Endothelial cell of umbilical vein (primary cell): ENCODE results near the gene TSSK6. TPM values are rescaled to one million over a fixed set of nuclear protein-coding genes. Genes with fewer than 3 reads are reported as not detected.

Source experiments
- BruUV-seq: library from RNA; stranded (reverse); fragments of 400-500 nt; replicated peaks from 2 replicates; lab custom pipeline; 2021; lab: Mats Ljungman, UMichigan
- CTCF ChIA-PET: fragments of 300-600, 350-600 bp; sonication (Branson Sonifier 250); formaldehyde crosslinking; loops from one replicate; lab custom pipeline; 2021; ENCODE audit warnings: antibody characterized with exemption, inconsistent platforms; lab: Charles Lee
- POLR2A ChIA-PET: fragments of 300-600, 350-600 bp; sonication (Branson Sonifier 250); formaldehyde crosslinking; loops from one replicate; lab custom pipeline; 2021; ENCODE audit warnings: antibody characterized with exemption, inconsistent platforms; lab: Charles Lee
- DNase-seq: peaks from one replicate; pipeline ENCODE4 v3.0.0-alpha.2; 2011; ENCODE audit warnings: low read depth, low spot score
- FAIRE-seq: peaks from 2 replicates; lab custom pipeline; 2011; peaks lifted over from hg19 to GRCh38; lab: Jason Lieb, UNC
- H2AFZ ChIP-seq: 2 replicates; pipeline ENCODE4 v1.6.0; 2012; ENCODE audit warnings: low read depth, low read length, control low read depth, inconsistent platforms
- H3K27ac ChIP-seq: 2 replicates; pipeline ENCODE4 v1.5.1; 2011; ENCODE audit warnings: low read depth, mild to moderate bottlenecking, control low read depth, low read length, moderate library complexity; ENCODE audit not compliant: insufficient read depth
- H3K27me3 ChIP-seq, 2 experiments: 2 replicates each; pipeline versions ENCODE4 v1.6.0 to v1.6.1; 2011; ENCODE audit warnings: low read length in 2 of 2, mixed read lengths in 1 of 2; ENCODE audit not compliant: control insufficient read depth in 2 of 2, insufficient read depth in 2 of 2
- H3K36me3 ChIP-seq, 2 experiments: 2 replicates in 1 of 2; 3 replicates in 1 of 2; pipeline ENCODE4 v1.5.1; 2011; ENCODE audit warnings: low read length in 2 of 2, mild to moderate bottlenecking in 1 of 2, moderate library complexity in 1 of 2; ENCODE audit not compliant: control insufficient read depth in 2 of 2, insufficient read depth in 2 of 2; ENCODE audit errors: extremely low read depth in 1 of 2
- H3K4me1 ChIP-seq: 3 replicates; pipeline ENCODE4 v1.5.1; 2011; ENCODE audit warnings: mild to moderate bottlenecking, low read length; ENCODE audit not compliant: control insufficient read depth, insufficient read depth; ENCODE audit errors: extremely low read depth
- H3K4me2 ChIP-seq: 2 replicates; pipeline ENCODE4 v1.6.1; 2011; ENCODE audit warnings: low read length, control low read depth, mixed read lengths; ENCODE audit not compliant: insufficient read depth
- H3K4me3 ChIP-seq, 3 experiments: fragments of 200-600 bp in 1 of 3; sonication (generic), shearing (Covaris generic) in 1 of 3; replicated peaks in 1 of 3; 2 replicates each; pipeline ENCODE4 v1.5.1; 2011 to 2016; ENCODE audit warnings: control low read depth in 3 of 3, low read length in 3 of 3, mild to moderate bottlenecking in 2 of 3, inconsistent platforms in 1 of 3, low read depth in 1 of 3, moderate library complexity in 1 of 3; ENCODE audit not compliant: insufficient read depth in 1 of 3
- H3K79me2 ChIP-seq: 2 replicates; pipeline ENCODE4 v1.6.0; 2012; ENCODE audit warnings: low read length, inconsistent platforms; ENCODE audit not compliant: control insufficient read depth, insufficient read depth
- H3K9ac ChIP-seq: replicated peaks from 2 replicates; pipeline ENCODE3; 2011; ENCODE audit warnings: low read length, control low read depth; ENCODE audit not compliant: insufficient read depth; ENCODE audit errors: extremely low read depth
- H3K9me1 ChIP-seq: replicated peaks from 3 replicates; pipeline ENCODE4 v1.6.0; 2011; ENCODE audit warnings: mild to moderate bottlenecking, low read length; ENCODE audit not compliant: control insufficient read depth, insufficient read depth; ENCODE audit errors: extremely low read depth
- H3K9me3 ChIP-seq: replicated peaks from 2 replicates; pipeline ENCODE4 v1.5.1; 2012; ENCODE audit warnings: low read length, inconsistent platforms; ENCODE audit not compliant: control insufficient read depth, insufficient read depth
- H4K20me1 ChIP-seq: replicated peaks from 2 replicates; pipeline ENCODE3; 2011; ENCODE audit warnings: mild to moderate bottlenecking, low read length; ENCODE audit not compliant: control insufficient read depth, insufficient read depth; ENCODE audit errors: extremely low read depth
- EZH2 ChIP-seq: IDR thresholded peaks from 2 replicates; pipeline ENCODE4 v1.6.1; 2012; ENCODE audit warnings: borderline replicate concordance, low read depth, mild to moderate bottlenecking, moderate library complexity, low read length, inconsistent platforms; ENCODE audit not compliant: severe bottlenecking
- FOS ChIP-seq: IDR thresholded peaks from 2 replicates; pipeline ENCODE4 v1.6.1; 2011; ENCODE audit warnings: mild to moderate bottlenecking, low read length, moderate library complexity, borderline replicate concordance; ENCODE audit not compliant: insufficient read depth
- GATA2 ChIP-seq: IDR thresholded peaks from 2 replicates; pipeline ENCODE4 v1.7.0; 2011; ENCODE audit warnings: low read depth, mild to moderate bottlenecking, moderate library complexity, mixed read lengths, low read length; ENCODE audit not compliant: insufficient read length, insufficient read depth
- JUN ChIP-seq: IDR thresholded peaks from 2 replicates; pipeline ENCODE4 v1.6.1; 2011; ENCODE audit warnings: borderline replicate concordance, low read depth; ENCODE audit not compliant: insufficient read length, insufficient read depth
- MYC ChIP-seq: IDR thresholded peaks from one replicate; pipeline ENCODE4 v1.6.1; 2011; ENCODE audit warnings: mild to moderate bottlenecking, low read depth, low read length
- POLR2A ChIP-seq: IDR thresholded peaks from 2 replicates; pipeline ENCODE4 v1.6.1; 2012; ENCODE audit warnings: low read depth, mild to moderate bottlenecking, control low read depth, low read length
- POLR2AphosphoS5 ChIP-seq: IDR thresholded peaks from 2 replicates; pipeline ENCODE4 v1.6.1; 2012; ENCODE audit warnings: low read depth, mild to moderate bottlenecking, control low read depth, low read length, moderate library complexity; ENCODE audit not compliant: insufficient read depth
- dilution Hi-C: fragments of 300-500 bp; cut with MboI; formaldehyde crosslinking; loops from one replicate; pipeline ENCODE4 v1.15.0; 2019; ENCODE audit warnings: low sequenced_read_pairs; ENCODE audit not compliant: extremely low pct_ligation_motif_present
- intact Hi-C: fragments of 100-400 bp; cut with micrococcal nuclease; formaldehyde crosslinking; loops from one replicate; pipeline ENCODE4 v1.10.0; 2022
- polyA plus RNA-seq, 4 experiments: library from polyadenylated mRNA; depleted of rRNA in 3 of 4; stranded (reverse) in 3 of 4; unstranded in 1 of 4; fragments of >200 nt; gene quantifications; 2 replicates each; pipeline versions ENCODE4 v1.2.1 to v1.2.3, GENCODE V29; 2011 to 2012; ENCODE audit warnings: missing spikeins in 1 of 4
- total RNA-seq: library from RNA; stranded (reverse); gene quantifications from 2 replicates; pipeline ENCODE4 v1.2.3, GENCODE V29; 2021
- TF ChIP-seq, protein P1 (sequence below): IDR thresholded peaks from 2 replicates; pipeline ENCODE4 v1.6.1; 2011; ENCODE audit not compliant: insufficient read depth, insufficient read length
- TF ChIP-seq, protein P2 (sequence below), 2 donors: IDR thresholded peaks; 1 replicate in 1 of 2; 2 replicates in 1 of 2; pipeline ENCODE4 v1.5.1; 2011; ENCODE audit warnings: low read length in 2 of 2, mild to moderate bottlenecking in 2 of 2, moderate library complexity in 2 of 2, control low read depth in 1 of 2, inconsistent platforms in 1 of 2, low read depth in 1 of 2; ENCODE audit not compliant: insufficient read depth in 1 of 2; ENCODE audit errors: extremely low read depth in 1 of 2

The TSSK6 gene
- total and polyA plus RNA-seq, 2 donors (not counting 3 experiments of a cell fraction or from before 2014, with no cell fraction given) = 0.76 to 0.82 TPM

DNA sequence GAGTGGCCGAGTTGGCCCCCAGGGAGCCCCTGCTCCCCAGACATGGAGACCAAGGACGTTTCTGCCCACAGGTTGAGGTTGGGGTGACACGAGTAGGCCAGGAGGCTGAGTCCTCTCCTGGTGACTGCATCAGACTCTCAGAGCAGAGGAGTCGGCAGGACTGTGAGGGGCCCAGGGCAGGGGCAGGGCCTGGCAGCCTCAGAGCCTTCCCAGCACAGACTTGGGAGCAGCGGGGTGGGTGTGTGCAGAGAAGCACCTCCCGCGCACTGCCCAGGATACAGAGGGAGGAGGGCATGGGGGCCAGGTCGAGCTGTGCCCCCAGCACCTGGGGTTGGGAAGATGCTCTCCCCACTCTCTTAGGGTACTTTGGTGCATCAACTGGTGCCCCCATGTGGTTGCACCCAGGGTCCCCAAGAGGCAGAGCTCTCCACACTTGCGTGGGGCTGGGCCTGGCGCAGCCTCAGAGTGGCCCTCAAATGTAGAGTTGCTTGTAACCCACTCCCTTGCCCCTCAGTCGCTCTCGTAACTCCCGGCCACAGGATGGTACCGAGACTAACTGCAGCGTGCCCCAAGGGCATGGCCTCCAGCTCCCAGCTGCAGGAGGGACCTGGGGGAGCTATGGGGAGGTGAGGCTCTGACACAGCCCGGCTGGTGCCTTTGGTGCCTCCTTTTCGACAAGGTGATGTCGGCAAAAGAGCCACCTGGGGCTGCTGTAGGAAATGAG lies 15.9 kb downstream of the TSSK6 start:
- TF ChIP-seq POLR2A = no peak
- no peak for TF ChIP-seq EZH2
- no peak for TF ChIP-seq GATA2
- TF ChIP-seq FOS = no peak
- TF ChIP-seq, protein P1, sequence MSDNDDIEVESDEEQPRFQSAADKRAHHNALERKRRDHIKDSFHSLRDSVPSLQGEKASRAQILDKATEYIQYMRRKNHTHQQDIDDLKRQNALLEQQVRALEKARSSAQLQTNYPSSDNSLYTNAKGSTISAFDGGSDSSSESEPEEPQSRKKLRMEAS = no peak
- no peak for TF ChIP-seq JUN
- TF ChIP-seq MYC = no peak
- no peak for TF ChIP-seq POLR2AphosphoS5
- TF ChIP-seq, protein P2, sequence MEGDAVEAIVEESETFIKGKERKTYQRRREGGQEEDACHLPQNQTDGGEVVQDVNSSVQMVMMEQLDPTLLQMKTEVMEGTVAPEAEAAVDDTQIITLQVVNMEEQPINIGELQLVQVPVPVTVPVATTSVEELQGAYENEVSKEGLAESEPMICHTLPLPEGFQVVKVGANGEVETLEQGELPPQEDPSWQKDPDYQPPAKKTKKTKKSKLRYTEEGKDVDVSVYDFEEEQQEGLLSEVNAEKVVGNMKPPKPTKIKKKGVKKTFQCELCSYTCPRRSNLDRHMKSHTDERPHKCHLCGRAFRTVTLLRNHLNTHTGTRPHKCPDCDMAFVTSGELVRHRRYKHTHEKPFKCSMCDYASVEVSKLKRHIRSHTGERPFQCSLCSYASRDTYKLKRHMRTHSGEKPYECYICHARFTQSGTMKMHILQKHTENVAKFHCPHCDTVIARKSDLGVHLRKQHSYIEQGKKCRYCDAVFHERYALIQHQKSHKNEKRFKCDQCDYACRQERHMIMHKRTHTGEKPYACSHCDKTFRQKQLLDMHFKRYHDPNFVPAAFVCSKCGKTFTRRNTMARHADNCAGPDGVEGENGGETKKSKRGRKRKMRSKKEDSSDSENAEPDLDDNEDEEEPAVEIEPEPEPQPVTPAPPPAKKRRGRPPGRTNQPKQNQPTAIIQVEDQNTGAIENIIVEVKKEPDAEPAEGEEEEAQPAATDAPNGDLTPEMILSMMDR (IDR thresholded peaks at IDR 0.05; ENCODE audit: extremely low read depth in 1 of 2, insufficient read depth in 1 of 2, low read depth in 1 of 2, low read length in 2 of 2) = no peak
- no peak for DNase-seq
- Histone ChIP-seq H3K9ac (no peak overlapping the region), H3K4me2 (no peak overlapping the region), H3K4me1 (no peaks in the 10 kb centered on the region), H3K79me2 (peaks cover 2% of the 10 kb centered on the region), H3K9me3 (no peaks in the 10 kb centered on the region), H4K20me1 (no peaks in the 10 kb centered on the region), H3K27me3 (no peaks in the 10 kb centered on the region), H2AFZ (no peak overlapping the region), H3K27ac (no peak overlapping the region), H3K36me3 (peaks cover 13 to 67% of the 10 kb centered on the region in 2 experiments), H3K9me1 (no peaks in the 10 kb centered on the region), H3K4me3 (no peak overlapping the region)
- intact Hi-C loops (no loop called here), dilution Hi-C loops (no loop called here)
- ChIA-PET POLR2A (no interaction called here), CTCF (interaction anchor here (0.7 kb wide), 1 partner anchor 157 kb away, joined by 3 read pairs; no protein-coding TSS in a partner anchor)
- no peak for FAIRE-seq
- BruUV-seq = no TSS peak
